ENCODE measurements around the gene PITPNM3.

PITPNM3 gene

DNA sequence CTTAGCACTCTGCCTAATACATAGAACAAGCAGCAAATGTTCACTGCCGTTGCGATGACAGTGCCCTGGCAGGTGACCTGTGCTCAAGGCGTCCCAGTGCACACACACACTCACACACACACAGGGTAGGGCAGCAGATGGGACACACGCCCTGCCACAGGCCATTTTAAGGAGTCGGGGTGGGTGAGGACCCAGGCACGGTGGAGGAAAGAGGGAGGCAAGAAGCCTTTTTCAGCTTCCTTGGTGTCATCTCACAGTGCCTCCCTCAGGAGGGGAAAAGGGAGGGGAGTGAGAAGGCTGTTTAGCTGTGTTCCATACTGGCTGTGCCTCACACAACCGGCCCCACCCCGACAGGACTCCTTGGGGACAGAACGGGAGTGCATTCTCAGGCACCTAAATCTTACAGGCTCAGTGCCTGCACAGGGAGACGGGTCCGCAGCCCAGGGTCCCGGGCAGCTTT, 1.5 kb downstream of the PITPNM3 start:
- no peak for DNase-seq (ENCODE audit: low read depth)
- in situ Hi-C loops (cut with HindIII; ENCODE audit: low sequenced_read_pairs): no loop called here
- TF ChIP-seq, protein P1, sequence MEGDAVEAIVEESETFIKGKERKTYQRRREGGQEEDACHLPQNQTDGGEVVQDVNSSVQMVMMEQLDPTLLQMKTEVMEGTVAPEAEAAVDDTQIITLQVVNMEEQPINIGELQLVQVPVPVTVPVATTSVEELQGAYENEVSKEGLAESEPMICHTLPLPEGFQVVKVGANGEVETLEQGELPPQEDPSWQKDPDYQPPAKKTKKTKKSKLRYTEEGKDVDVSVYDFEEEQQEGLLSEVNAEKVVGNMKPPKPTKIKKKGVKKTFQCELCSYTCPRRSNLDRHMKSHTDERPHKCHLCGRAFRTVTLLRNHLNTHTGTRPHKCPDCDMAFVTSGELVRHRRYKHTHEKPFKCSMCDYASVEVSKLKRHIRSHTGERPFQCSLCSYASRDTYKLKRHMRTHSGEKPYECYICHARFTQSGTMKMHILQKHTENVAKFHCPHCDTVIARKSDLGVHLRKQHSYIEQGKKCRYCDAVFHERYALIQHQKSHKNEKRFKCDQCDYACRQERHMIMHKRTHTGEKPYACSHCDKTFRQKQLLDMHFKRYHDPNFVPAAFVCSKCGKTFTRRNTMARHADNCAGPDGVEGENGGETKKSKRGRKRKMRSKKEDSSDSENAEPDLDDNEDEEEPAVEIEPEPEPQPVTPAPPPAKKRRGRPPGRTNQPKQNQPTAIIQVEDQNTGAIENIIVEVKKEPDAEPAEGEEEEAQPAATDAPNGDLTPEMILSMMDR (IDR thresholded peaks at IDR 0.05; ENCODE audit: low read depth, low read length, missing control alignments): no peak

DNA sequence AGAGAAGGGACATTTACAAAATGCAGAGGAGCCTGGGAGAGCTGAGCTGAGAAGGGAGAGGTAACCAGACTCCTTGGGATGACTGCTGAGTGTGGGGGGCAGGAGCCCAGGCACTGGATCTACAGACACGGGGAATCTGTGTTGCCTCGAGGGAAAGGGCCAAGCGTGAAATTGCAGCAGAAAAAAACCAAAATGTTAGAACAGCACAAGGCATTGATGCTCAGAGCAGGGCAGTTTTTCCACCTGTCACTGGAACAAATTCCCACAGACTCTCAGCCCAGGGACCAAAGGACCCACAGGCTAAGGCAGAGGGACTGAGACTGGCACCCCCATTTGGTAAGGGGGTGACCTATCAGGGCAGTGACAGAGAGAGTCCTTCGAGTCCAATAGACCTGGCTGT, 2.0 kb downstream of the PITPNM3 start:
- in situ Hi-C loops (cut with HindIII; ENCODE audit: low sequenced_read_pairs): no loop called here
- no peak overlapping the region for H3K4me3 ChIP-seq (ENCODE audit: low read depth, low read length)
- TF ChIP-seq, protein P1 (IDR thresholded peaks at IDR 0.05; ENCODE audit: low read depth, low read length, missing control alignments): no peak
- DNase-seq (ENCODE audit: low read depth): no peak

More for the DNA sequence above, 1.5 kb downstream of the PITPNM3 start:
- H3K4me3 ChIP-seq (ENCODE audit: low read depth, low read length): no peak overlapping the region

DNA sequence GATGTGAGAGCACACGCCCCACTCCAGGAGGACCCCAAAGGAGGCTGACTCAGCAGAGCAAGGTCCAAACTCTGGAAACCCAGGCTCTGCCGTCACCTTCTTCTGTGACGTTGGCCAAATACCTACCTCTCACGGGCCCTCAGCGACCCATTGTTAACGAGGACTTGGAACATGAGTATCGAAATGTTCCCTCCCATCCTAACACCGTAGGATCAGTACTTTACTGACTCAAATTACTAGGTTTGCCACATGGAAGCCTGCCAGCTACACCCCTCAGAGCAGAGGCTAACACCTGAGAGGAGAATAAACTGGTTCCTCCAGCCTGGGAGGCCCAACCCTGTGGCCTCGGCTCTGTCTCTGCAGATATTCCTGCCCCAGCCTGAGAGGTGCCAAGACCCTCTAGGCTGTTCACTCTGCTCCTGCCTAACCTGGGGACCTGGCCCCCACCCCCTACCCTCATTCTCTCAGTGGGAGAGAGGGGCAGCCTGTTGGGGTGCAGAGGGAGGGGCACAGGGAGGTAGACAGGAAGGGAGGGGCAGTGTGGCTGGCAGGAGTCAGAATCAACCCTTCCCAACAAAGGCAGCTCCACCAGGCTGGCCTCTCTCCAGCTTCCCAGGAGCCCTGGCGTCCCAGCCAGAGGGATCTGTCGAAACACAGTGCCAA, 4.4 kb downstream of the PITPNM3 start:
- in situ Hi-C loops (cut with HindIII; ENCODE audit: low sequenced_read_pairs): no loop called here
- no peak for DNase-seq (ENCODE audit: low read depth)

DNA sequence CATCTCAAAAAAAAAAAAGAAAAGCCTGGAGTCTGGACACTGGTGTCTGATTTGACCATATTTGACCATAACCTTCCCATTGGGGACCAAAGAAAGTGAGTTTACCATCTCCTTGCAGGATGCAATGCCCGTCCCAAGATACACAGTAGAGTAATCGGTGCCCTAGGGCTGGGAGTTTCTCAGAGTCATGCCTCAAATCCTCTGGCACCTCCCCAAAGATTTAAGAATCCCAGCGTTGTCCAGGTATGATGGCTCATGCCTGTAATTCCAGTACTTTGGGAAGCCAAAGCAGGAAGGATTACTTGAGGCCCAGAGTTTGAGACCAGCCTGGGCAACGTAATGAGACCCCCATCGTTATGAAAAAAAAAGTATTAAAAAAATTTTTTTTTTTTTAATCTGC, 5.0 kb downstream of the PITPNM3 start:
- TF ChIP-seq, protein P1 (IDR thresholded peaks at IDR 0.05; ENCODE audit: low read depth, low read length, missing control alignments): no peak
- DNase-seq (ENCODE audit: low read depth): no peak
- in situ Hi-C loops (cut with HindIII; ENCODE audit: low sequenced_read_pairs): no loop called here
- H3K4me3 ChIP-seq (ENCODE audit: low read depth, low read length): no peak overlapping the region

More for the DNA sequence above, 4.4 kb downstream of the PITPNM3 start:
- TF ChIP-seq, protein P1 (IDR thresholded peaks at IDR 0.05; ENCODE audit: low read depth, low read length, missing control alignments): no peak
- no peak overlapping the region for H3K4me3 ChIP-seq (ENCODE audit: low read depth, low read length)

DNA sequence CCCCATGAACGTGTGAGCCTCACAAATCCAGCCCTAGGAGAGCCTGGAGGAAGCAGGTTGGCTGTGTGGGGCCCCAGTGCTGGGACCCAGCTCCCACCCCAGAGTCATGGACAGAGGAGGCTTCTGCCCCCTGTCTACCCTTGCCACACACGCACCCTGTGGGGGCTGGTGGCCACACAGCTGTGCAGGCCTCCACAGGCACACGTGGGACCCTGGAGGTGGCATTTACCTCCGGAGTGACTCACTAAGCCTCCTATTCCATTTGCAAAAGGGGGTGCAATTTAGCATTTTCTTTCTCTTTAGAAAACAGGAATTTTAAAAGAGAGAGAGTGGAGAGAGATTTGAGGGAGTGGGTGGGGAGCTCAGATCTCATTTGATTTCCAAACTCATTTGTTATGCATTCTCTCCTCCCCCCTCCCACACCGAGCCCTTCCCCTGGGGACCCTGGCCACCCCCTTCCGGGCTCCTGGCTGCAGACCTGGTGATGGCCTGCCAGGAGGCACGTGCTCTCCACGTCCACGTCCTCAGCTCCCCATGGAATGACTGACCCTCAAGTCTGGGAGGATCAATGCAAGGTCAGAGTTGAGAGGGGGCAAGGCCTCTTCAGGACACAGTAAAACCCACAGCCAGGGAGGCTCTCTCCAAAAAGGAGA, 6.8 kb downstream of the PITPNM3 start:
- no peak for DNase-seq (ENCODE audit: low read depth)
- TF ChIP-seq, protein P1 (IDR thresholded peaks at IDR 0.05; ENCODE audit: low read depth, low read length, missing control alignments): no peak
- H3K4me3 ChIP-seq (ENCODE audit: low read depth, low read length): no peak overlapping the region
- in situ Hi-C loops (cut with HindIII; ENCODE audit: low sequenced_read_pairs): no loop called here

GRCh38 chr17:6548578-6549330, 7.6 kb downstream of the PITPNM3 start:
- H3K4me3 ChIP-seq (ENCODE audit: low read depth, low read length): no peak overlapping the region
- no peak for DNase-seq (ENCODE audit: low read depth)
- TF ChIP-seq, protein P1 (IDR thresholded peaks at IDR 0.05; ENCODE audit: low read depth, low read length, missing control alignments): no peak
- in situ Hi-C loops (cut with HindIII; ENCODE audit: low sequenced_read_pairs): no loop called here
